Measurements from ENCODE around the gene ENO1. TPM values are rescaled to one million over a fixed set of nuclear protein-coding genes. Genes with fewer than 3 reads are reported as not detected.

ENO1 gene
- total and polyA plus RNA-seq, 2 donors (not counting 3 experiments of a cell fraction or from before 2014, with no cell fraction given) = 1,111 to 1,593 TPM

DNA sequence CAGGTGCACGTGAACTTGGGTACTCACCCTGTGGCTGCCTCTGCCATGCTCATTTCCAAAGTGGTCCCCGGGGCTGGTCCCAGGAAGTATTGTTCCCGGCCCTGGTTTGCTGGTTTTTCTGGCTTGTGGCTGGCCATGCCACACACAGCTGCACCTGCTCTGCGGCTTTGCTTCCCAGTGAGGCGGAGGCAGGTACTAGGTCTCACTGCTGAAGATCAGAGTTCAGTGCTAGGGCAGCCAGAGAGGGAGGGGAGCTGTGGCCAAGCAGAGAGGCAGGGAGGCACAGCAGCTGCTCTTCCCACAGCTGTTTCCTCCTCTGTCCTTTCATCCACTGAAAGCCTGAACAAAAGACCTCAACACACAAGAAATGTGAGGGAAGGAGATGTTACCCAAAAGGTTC is 30.5 kb downstream of the ENO1 start:
- Histone ChIP-seq H3K9me3 (replicated peaks; ENCODE audit: control insufficient read depth, insufficient read depth, low read length) (no peaks in the 10 kb centered on the region), H3K36me3 (ENCODE audit: control insufficient read depth in 2 of 2, extremely low read depth in 1 of 2, insufficient read depth in 2 of 2, low read length in 2 of 2) (no peaks in the 10 kb centered on the region), H3K79me2 (ENCODE audit: control insufficient read depth, insufficient read depth, low read length) (no peaks in the 10 kb centered on the region), H3K4me2 (ENCODE audit: insufficient read depth, low read length) (no peak overlapping the region), H4K20me1 (replicated peaks; ENCODE audit: control insufficient read depth, extremely low read depth, insufficient read depth, low read length) (no peaks in the 10 kb centered on the region), H3K27me3 (ENCODE audit: control insufficient read depth in 2 of 2, insufficient read depth in 2 of 2, low read length in 2 of 2) (no peaks in the 10 kb centered on the region), H3K9ac (replicated peaks; ENCODE audit: extremely low read depth, insufficient read depth, low read length) (no peak overlapping the region), H2AFZ (ENCODE audit: low read depth, low read length) (no peak overlapping the region), H3K4me1 (ENCODE audit: control insufficient read depth, extremely low read depth, insufficient read depth, low read length) (peaks cover 4% of the 10 kb centered on the region), H3K27ac (ENCODE audit: insufficient read depth, low read depth, low read length) (no peak overlapping the region), H3K9me1 (replicated peaks; ENCODE audit: control insufficient read depth, extremely low read depth, insufficient read depth, low read length) (no peaks in the 10 kb centered on the region), H3K4me3 (replicated peaks in 1 of 3; ENCODE audit: insufficient read depth in 1 of 3, low read depth in 1 of 3, low read length in 3 of 3) (no peak overlapping the region)
- peak; percentile 26 for DNase-seq (ENCODE audit: low read depth, low spot score)
- no TSS peak for BruUV-seq (replicated peaks)
- FAIRE-seq = no peak
- dilution Hi-C loops (cut with MboI; ENCODE audit: extremely low pct_ligation_motif_present, low sequenced_read_pairs) = no loop called here
- ChIA-PET CTCF (interaction anchor here (0.9 to 5.7 kb wide), 29 partner anchors 8 to 477 kb away, joined by 3 to 140 read pairs (median 12); partner anchors contain the start of gene RERE), POLR2A (interaction anchor here (1.2 kb wide), 1 partner anchor 35 kb away, joined by 5 read pairs; no protein-coding TSS in a partner anchor)
- intact Hi-C loops (cut with micrococcal nuclease) = loop anchor here (1.0 to 5.0 kb wide), 4 partner anchors 10 to 176 kb away; no protein-coding TSS in a partner anchor
- TF ChIP-seq POLR2AphosphoS5 (IDR thresholded peaks at IDR 0.05; ENCODE audit: insufficient read depth, low read depth, low read length) (no peak), POLR2A (IDR thresholded peaks at IDR 0.05; ENCODE audit: low read depth, low read length) (no peak), MYC (IDR thresholded peaks at IDR 0.05; ENCODE audit: low read depth, low read length) (no peak), EZH2 (IDR thresholded peaks at IDR 0.05; ENCODE audit: borderline replicate concordance, low read depth, low read length, severe bottlenecking) (no peak), GATA2 (IDR thresholded peaks at IDR 0.05; ENCODE audit: insufficient read depth, insufficient read length, low read depth, low read length) (no peak), JUN (IDR thresholded peaks at IDR 0.05; ENCODE audit: borderline replicate concordance, insufficient read depth, insufficient read length, low read depth) (no peak), FOS (IDR thresholded peaks at IDR 0.05; ENCODE audit: borderline replicate concordance, insufficient read depth, low read length) (no peak)
- TF ChIP-seq, protein P1, sequence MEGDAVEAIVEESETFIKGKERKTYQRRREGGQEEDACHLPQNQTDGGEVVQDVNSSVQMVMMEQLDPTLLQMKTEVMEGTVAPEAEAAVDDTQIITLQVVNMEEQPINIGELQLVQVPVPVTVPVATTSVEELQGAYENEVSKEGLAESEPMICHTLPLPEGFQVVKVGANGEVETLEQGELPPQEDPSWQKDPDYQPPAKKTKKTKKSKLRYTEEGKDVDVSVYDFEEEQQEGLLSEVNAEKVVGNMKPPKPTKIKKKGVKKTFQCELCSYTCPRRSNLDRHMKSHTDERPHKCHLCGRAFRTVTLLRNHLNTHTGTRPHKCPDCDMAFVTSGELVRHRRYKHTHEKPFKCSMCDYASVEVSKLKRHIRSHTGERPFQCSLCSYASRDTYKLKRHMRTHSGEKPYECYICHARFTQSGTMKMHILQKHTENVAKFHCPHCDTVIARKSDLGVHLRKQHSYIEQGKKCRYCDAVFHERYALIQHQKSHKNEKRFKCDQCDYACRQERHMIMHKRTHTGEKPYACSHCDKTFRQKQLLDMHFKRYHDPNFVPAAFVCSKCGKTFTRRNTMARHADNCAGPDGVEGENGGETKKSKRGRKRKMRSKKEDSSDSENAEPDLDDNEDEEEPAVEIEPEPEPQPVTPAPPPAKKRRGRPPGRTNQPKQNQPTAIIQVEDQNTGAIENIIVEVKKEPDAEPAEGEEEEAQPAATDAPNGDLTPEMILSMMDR (IDR thresholded peaks at IDR 0.05; ENCODE audit: extremely low read depth in 1 of 2, insufficient read depth in 1 of 2, low read depth in 1 of 2, low read length in 2 of 2) = no peak
- TF ChIP-seq, protein P2, sequence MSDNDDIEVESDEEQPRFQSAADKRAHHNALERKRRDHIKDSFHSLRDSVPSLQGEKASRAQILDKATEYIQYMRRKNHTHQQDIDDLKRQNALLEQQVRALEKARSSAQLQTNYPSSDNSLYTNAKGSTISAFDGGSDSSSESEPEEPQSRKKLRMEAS (IDR thresholded peaks at IDR 0.05; ENCODE audit: insufficient read depth, insufficient read length) = no peak

All from endothelial cell of umbilical vein (primary cell).